Measurements from ENCODE around the gene LONP2. TPM values are rescaled to one million over a fixed set of nuclear protein-coding genes. Genes with fewer than 3 reads are reported as not detected.
"Not testable (repeated sequence)": the region's sequence is repeated elsewhere in the genome, so short reads cannot be mapped to it uniquely, and the experiment has no call there.

LONP2 gene
- total RNA-seq, 1 experiment from 2014 or later, result 82.2 TPM

DNA sequence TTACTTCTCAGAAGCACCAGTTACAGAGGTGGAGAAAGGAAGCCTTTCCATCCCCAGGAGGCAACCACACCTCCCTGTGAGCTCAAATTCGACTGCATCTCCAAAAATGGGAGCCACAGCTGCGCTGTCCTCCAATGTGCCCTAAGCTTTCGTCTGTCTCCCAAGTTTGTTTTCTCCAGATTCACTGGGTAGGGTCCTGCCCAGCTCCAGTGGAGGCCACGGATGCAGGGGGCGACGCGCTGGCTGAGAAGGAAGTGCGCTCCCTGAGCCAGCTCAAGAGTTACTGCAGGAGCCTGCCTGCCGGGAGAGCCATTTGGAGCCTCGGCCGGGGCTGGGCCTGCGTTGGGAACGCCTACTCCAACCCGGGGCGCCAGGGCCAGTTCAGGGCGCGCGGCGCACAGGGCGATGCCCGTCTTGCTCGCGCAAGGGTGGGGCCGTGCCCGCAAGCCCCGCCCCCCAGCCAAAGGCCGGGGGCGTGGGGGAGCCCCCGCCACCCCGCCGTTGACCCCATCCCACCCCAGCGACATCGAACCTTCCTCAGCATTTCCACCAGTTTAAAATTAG lies 121.6 kb downstream of the LONP2 start:
- H3K27me3 ChIP-seq (ENCODE audit: low read length), result no peaks in the 10 kb centered on the region
- peak overlapping the region; percentile 25; the same call in 1 of the 2 replicates for H2AFZ ChIP-seq (ENCODE audit: low read length)
- no peaks in the 10 kb centered on the region for H3K9me3 ChIP-seq (ENCODE audit: low read length)
- H3K79me2 ChIP-seq (ENCODE audit: low read length), result peaks cover 88% of the 10 kb centered on the region
- H3K27ac ChIP-seq (ENCODE audit: low read length), result peak overlapping the region; percentile 66; the same call in 1 of the 2 replicates
- peak overlapping the region; percentile 75 for H3K4me3 ChIP-seq (ENCODE audit: low read length)
- peak; percentile 89 for DNase-seq
- H3K4me2 ChIP-seq (ENCODE audit: low read depth, low read length, poor library complexity, severe bottlenecking), result peak overlapping the region; percentile 95
- H3K36me3 ChIP-seq (ENCODE audit: insufficient read depth, low read length), result peaks cover 3% of the 10 kb centered on the region; the same call in 1 of the 2 replicates
- H3K9ac ChIP-seq (ENCODE audit: low read length), result peak overlapping the region; percentile 71
- H4K20me1 ChIP-seq (ENCODE audit: insufficient read depth, low read depth, low read length), result peaks cover 35% of the 10 kb centered on the region
- H3K9me2 ChIP-seq (replicated peaks; ENCODE audit: insufficient read depth, low read length), result no peaks in the 10 kb centered on the region
- H3K4me1 ChIP-seq (ENCODE audit: low read length), result peaks cover 21% of the 10 kb centered on the region

GRCh38 chr16:48366165-48367093 lies 122.3 kb downstream of the LONP2 start:
- peaks cover 39% of the 10 kb centered on the region for H4K20me1 ChIP-seq (ENCODE audit: insufficient read depth, low read depth, low read length)
- H3K9me2 ChIP-seq (replicated peaks; ENCODE audit: insufficient read depth, low read length), result no peaks in the 10 kb centered on the region
- no peaks in the 10 kb centered on the region for H3K9me3 ChIP-seq (ENCODE audit: low read length)
- peaks cover 86% of the 10 kb centered on the region for H3K79me2 ChIP-seq (ENCODE audit: low read length)
- DNase-seq, result peak; percentile 80
- H3K27me3 ChIP-seq (ENCODE audit: low read length), result no peaks in the 10 kb centered on the region
- H3K4me2 ChIP-seq (ENCODE audit: low read depth, low read length, poor library complexity, severe bottlenecking), result peak overlapping the region; percentile 95
- peak overlapping the region; percentile 25; the same call in 1 of the 2 replicates for H2AFZ ChIP-seq (ENCODE audit: low read length)
- peak overlapping the region; percentile 71 for H3K9ac ChIP-seq (ENCODE audit: low read length)
- peaks cover 3% of the 10 kb centered on the region; the same call in 1 of the 2 replicates for H3K36me3 ChIP-seq (ENCODE audit: insufficient read depth, low read length)
- H3K4me3 ChIP-seq (ENCODE audit: low read length), result peak overlapping the region; percentile 75
- peak overlapping the region; percentile 66; the same call in 1 of the 2 replicates for H3K27ac ChIP-seq (ENCODE audit: low read length)
- H3K4me1 ChIP-seq (ENCODE audit: low read length), result peaks cover 21% of the 10 kb centered on the region

GRCh38 chr16:48367441-48368049 lies 123.4 kb downstream of the LONP2 start:
- Histone ChIP-seq H4K20me1 (ENCODE audit: insufficient read depth, low read depth, low read length) (peaks cover 50% of the 10 kb centered on the region), H3K9me2 (replicated peaks; ENCODE audit: insufficient read depth, low read length) (no peaks in the 10 kb centered on the region), H3K36me3 (ENCODE audit: insufficient read depth, low read length) (no peaks in the 10 kb centered on the region), H3K27ac (ENCODE audit: low read length) (no peak overlapping the region), H3K27me3 (ENCODE audit: low read length) (no peaks in the 10 kb centered on the region), H3K4me1 (ENCODE audit: low read length) (peaks cover 21% of the 10 kb centered on the region), H3K79me2 (ENCODE audit: low read length) (peaks cover 86% of the 10 kb centered on the region), H2AFZ (ENCODE audit: low read length) (no peak overlapping the region), H3K4me3 (ENCODE audit: low read length) (no peak overlapping the region), H3K4me2 (ENCODE audit: low read depth, low read length, poor library complexity, severe bottlenecking) (no peak overlapping the region), H3K9me3 (ENCODE audit: low read length) (no peaks in the 10 kb centered on the region), H3K9ac (ENCODE audit: low read length) (no peak overlapping the region; the same call in 1 of the 2 replicates)
- DNase-seq, result no peak

DNA sequence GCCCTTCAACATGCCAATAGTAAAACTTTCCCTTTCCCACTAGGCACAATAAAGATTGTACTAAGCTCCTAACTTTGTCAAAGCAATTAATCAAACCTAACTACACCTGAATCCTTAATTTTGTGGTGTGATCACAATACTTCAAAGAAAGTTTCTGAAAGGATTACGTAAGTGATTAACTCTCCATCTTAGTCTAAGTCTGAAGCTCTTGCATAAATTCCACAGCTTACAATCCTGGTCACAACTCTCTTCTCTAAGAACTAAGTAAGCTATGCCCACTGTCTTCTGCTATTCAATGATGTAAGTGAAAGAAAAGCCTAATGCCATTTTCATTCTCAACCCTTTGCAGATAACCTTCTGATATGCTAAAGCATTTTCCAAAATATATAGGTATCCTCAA lies 125.7 kb downstream of the LONP2 start:
- Histone ChIP-seq H3K9me3 (ENCODE audit: low read length) (no peaks in the 10 kb centered on the region), H2AFZ (ENCODE audit: low read length) (no peak overlapping the region), H3K9me2 (replicated peaks; ENCODE audit: insufficient read depth, low read length) (no peaks in the 10 kb centered on the region), H4K20me1 (ENCODE audit: insufficient read depth, low read depth, low read length) (peaks cover 71% of the 10 kb centered on the region), H3K4me1 (ENCODE audit: low read length) (peaks cover 21% of the 10 kb centered on the region), H3K27me3 (ENCODE audit: low read length) (no peaks in the 10 kb centered on the region), H3K9ac (ENCODE audit: low read length) (no peak overlapping the region), H3K4me3 (ENCODE audit: low read length) (no peak overlapping the region), H3K79me2 (ENCODE audit: low read length) (peaks cover 87% of the 10 kb centered on the region), H3K4me2 (ENCODE audit: low read depth, low read length, poor library complexity, severe bottlenecking) (no peak overlapping the region), H3K27ac (ENCODE audit: low read length) (no peak overlapping the region), H3K36me3 (ENCODE audit: insufficient read depth, low read length) (no peaks in the 10 kb centered on the region)
- DNase-seq, result no peak

DNA sequence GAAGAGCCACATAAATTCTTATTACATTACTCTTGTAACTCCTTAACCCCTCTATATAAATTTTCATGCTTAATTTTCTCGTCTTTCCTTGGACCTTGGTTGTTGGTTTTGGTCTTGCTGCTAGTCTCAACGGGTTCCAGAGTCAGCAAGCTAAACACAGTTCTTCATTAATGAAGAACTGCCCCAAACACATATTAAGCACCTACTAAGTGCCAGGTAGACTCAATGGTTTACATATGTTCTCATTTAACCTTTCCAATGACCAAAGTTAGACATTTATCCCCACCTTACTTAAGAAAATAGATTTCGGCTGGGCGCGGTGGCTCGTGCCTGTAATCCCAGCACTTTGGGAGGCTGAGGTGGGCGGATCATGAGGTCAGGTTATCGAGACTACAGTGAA lies 126.1 kb downstream of the LONP2 start:
- peaks cover 75% of the 10 kb centered on the region for H4K20me1 ChIP-seq (ENCODE audit: insufficient read depth, low read depth, low read length)

GRCh38 chr16:48370668-48371392 lies 126.7 kb downstream of the LONP2 start:
- H3K9ac ChIP-seq (ENCODE audit: low read length); H3K27me3 ChIP-seq (ENCODE audit: low read length); H3K4me2 ChIP-seq (ENCODE audit: low read depth, low read length, poor library complexity, severe bottlenecking); H3K4me3 ChIP-seq (ENCODE audit: low read length); H3K36me3 ChIP-seq (ENCODE audit: insufficient read depth, low read length); H3K9me2 ChIP-seq (replicated peaks; ENCODE audit: insufficient read depth, low read length); DNase-seq; H3K27ac ChIP-seq (ENCODE audit: low read length); H2AFZ ChIP-seq (ENCODE audit: low read length); H3K9me3 ChIP-seq (ENCODE audit: low read length): not testable (repeated sequence)
- Histone ChIP-seq H4K20me1 (ENCODE audit: insufficient read depth, low read depth, low read length) (peaks cover 72% of the 10 kb centered on the region), H3K4me1 (ENCODE audit: low read length) (peaks cover 15% of the 10 kb centered on the region), H3K79me2 (ENCODE audit: low read length) (peaks cover 88% of the 10 kb centered on the region)

More for the DNA sequence above, 126.1 kb downstream of the LONP2 start:
- H3K4me1 ChIP-seq (ENCODE audit: low read length), result peaks cover 20% of the 10 kb centered on the region
- no peak for DNase-seq
- peaks cover 87% of the 10 kb centered on the region for H3K79me2 ChIP-seq (ENCODE audit: low read length)
- H3K9me2 ChIP-seq (replicated peaks; ENCODE audit: insufficient read depth, low read length), result no peaks in the 10 kb centered on the region
- H3K9me3 ChIP-seq (ENCODE audit: low read length), result no peaks in the 10 kb centered on the region
- H3K27ac ChIP-seq (ENCODE audit: low read length), result no peak overlapping the region
- H3K36me3 ChIP-seq (ENCODE audit: insufficient read depth, low read length), result no peaks in the 10 kb centered on the region
- H3K9ac ChIP-seq (ENCODE audit: low read length), result no peak overlapping the region
- no peaks in the 10 kb centered on the region for H3K27me3 ChIP-seq (ENCODE audit: low read length)
- no peak overlapping the region for H3K4me2 ChIP-seq (ENCODE audit: low read depth, low read length, poor library complexity, severe bottlenecking)
- no peak overlapping the region for H3K4me3 ChIP-seq (ENCODE audit: low read length)
- no peak overlapping the region for H2AFZ ChIP-seq (ENCODE audit: low read length)

DNA sequence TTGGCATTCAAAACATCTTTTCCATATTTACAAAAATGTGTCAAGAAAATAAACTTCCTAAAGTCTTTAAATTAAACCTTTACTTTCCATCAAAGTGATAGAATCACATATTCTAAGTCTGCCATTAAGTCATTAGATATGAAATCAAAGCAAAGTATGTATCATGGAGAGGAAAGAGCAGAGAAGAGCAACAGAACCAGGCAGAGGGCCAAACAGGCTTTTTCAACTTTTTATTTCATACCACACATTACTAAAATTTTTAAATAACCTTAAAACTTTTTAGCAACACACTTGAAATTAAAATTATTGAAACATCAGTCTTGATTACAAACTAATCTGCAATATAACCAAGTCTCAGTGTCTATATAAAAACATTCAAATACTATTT lies 127.3 kb downstream of the LONP2 start:
- DNase-seq, result no peak
- H4K20me1 ChIP-seq (ENCODE audit: insufficient read depth, low read depth, low read length), result peaks cover 75% of the 10 kb centered on the region

More for the DNA sequence above, 127.3 kb downstream of the LONP2 start:
- Histone ChIP-seq H3K4me3 (ENCODE audit: low read length) (no peak overlapping the region), H3K9me2 (replicated peaks; ENCODE audit: insufficient read depth, low read length) (no peaks in the 10 kb centered on the region), H3K4me2 (ENCODE audit: low read depth, low read length, poor library complexity, severe bottlenecking) (no peak overlapping the region), H3K9ac (ENCODE audit: low read length) (no peak overlapping the region), H3K79me2 (ENCODE audit: low read length) (peaks cover 87% of the 10 kb centered on the region), H3K36me3 (ENCODE audit: insufficient read depth, low read length) (no peaks in the 10 kb centered on the region), H3K4me1 (ENCODE audit: low read length) (peaks cover 11% of the 10 kb centered on the region), H3K27ac (ENCODE audit: low read length) (no peak overlapping the region), H3K9me3 (ENCODE audit: low read length) (no peaks in the 10 kb centered on the region), H3K27me3 (ENCODE audit: low read length) (no peaks in the 10 kb centered on the region), H2AFZ (ENCODE audit: low read length) (no peak overlapping the region)

Measured in Karpas-422 (cell line).